Measurements from ENCODE around the gene SPRN.

DNA sequence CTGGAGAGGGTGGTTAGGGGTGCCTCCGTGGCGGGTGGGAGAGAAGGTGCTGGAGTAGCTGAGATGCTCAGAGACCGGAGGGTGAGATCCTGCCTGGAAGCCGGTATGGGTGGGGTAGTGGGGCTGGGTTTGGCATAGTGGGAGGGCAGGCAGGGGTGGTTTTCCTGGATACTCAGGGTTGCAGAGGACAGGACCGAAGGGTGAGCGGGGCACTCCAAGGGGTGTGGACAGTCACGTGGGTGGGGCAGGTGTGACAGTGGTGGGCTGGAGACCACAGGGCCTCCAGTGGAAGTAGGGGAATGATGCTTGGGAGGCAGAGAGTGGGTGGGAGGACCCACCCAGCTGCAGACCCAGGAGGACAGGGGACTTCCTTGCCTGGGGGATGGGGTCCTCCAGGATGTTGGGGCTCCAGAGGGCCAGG lies 31.2 kb upstream of the SPRN start:
- TF ChIP-seq, protein P1, sequence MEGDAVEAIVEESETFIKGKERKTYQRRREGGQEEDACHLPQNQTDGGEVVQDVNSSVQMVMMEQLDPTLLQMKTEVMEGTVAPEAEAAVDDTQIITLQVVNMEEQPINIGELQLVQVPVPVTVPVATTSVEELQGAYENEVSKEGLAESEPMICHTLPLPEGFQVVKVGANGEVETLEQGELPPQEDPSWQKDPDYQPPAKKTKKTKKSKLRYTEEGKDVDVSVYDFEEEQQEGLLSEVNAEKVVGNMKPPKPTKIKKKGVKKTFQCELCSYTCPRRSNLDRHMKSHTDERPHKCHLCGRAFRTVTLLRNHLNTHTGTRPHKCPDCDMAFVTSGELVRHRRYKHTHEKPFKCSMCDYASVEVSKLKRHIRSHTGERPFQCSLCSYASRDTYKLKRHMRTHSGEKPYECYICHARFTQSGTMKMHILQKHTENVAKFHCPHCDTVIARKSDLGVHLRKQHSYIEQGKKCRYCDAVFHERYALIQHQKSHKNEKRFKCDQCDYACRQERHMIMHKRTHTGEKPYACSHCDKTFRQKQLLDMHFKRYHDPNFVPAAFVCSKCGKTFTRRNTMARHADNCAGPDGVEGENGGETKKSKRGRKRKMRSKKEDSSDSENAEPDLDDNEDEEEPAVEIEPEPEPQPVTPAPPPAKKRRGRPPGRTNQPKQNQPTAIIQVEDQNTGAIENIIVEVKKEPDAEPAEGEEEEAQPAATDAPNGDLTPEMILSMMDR (conservative IDR thresholded peaks at IDR 0.05; ENCODE audit: low read length) = no peak
- TF ChIP-seq EZH2phosphoT487 (IDR thresholded peaks at IDR 0.05; ENCODE audit: borderline replicate concordance) = no peak
